Peyer's patch (tissue), 4 donors: Measurements from ENCODE around the gene CLP1. TPM values are rescaled to one million over a fixed set of nuclear protein-coding genes. Genes with fewer than 3 reads are reported as not detected.

Source experiments
- DNase-seq, 3 donors: peaks; one replicate each; pipeline ENCODE4 v3.0.0-alpha.2; 2017 to 2019
- H3K27ac ChIP-seq, 4 donors: fragments of 200-600 bp; sonication (generic); one replicate each; pipeline ENCODE4 v1.5.1; 2016 to 2019
- H3K27me3 ChIP-seq, 2 donors: fragments of 200-600 bp; sonication (generic); one replicate each; pipeline ENCODE4 v1.5.1; 2019
- H3K36me3 ChIP-seq, 3 donors: fragments of 200-600 bp; sonication (generic); one replicate each; pipeline ENCODE4 v1.5.1; 2016 to 2019
- H3K4me1 ChIP-seq, 4 donors: fragments of 200-600 bp; sonication (generic); one replicate each; pipeline ENCODE4 v1.5.1; 2016 to 2019
- H3K4me3 ChIP-seq, 4 donors: fragments of 200-600 bp; sonication (generic); 1 replicate in 3 of 4; 2 replicates in 1 of 4; pipeline ENCODE4 v1.5.1; 2016 to 2019; ENCODE audit warnings: mild to moderate bottlenecking in 1 of 4
- H3K9me3 ChIP-seq, 4 donors: fragments of 200-600 bp; sonication (generic); one replicate each; pipeline ENCODE4 v1.5.1; 2016 to 2019; ENCODE audit warnings: mild to moderate bottlenecking in 1 of 4
- CTCF ChIP-seq, 6 experiments: fragments of 450-650 bp in 4 of 6; fragments of 200-600 bp in 2 of 6; sonication (generic) in 1 of 6; IDR thresholded peaks; one replicate each; pipeline ENCODE4 v1.5.1; 2017 to 2019; ENCODE audit warnings: antibody characterized with exemption in 6 of 6, mild to moderate bottlenecking in 3 of 6, moderate library complexity in 1 of 6
- POLR2A ChIP-seq, 2 donors: fragments of 450-650 bp; IDR thresholded peaks; one replicate each; pipeline ENCODE4 v1.5.1; 2017; ENCODE audit warnings: antibody characterized with exemption in 2 of 2, mild to moderate bottlenecking in 2 of 2, moderate library complexity in 2 of 2
- total RNA-seq, 4 donors: library from RNA; depleted of rRNA; stranded (reverse); fragments of >200 nt; gene quantifications; one replicate each; pipeline ENCODE4 v1.1.0, GENCODE V29; 2016

The CLP1 gene
- total RNA-seq, 4 donors from 2014 or later: 9.1 to 16.1 (median 12.8) TPM

GRCh38 chr11:57630171-57630570 is 27.4 kb upstream of the CLP1 start:
- no peaks in the 10 kb centered on the region for H3K4me1 ChIP-seq
- H3K27me3 ChIP-seq: no peaks in the 10 kb centered on the region
- H3K27ac ChIP-seq: no peak overlapping the region
- no peaks in the 10 kb centered on the region for H3K36me3 ChIP-seq
- DNase-seq: no peak
- H3K4me3 ChIP-seq: no peak overlapping the region
- H3K9me3 ChIP-seq: no peaks in the 10 kb centered on the region
- no peak for TF ChIP-seq POLR2A (IDR thresholded peaks at IDR 0.05)
- TF ChIP-seq CTCF (IDR thresholded peaks at IDR 0.05): no peak

- no peak for DNase-seq
- H3K9me3 ChIP-seq: no peaks in the 10 kb centered on the region
- no peak overlapping the region for H3K27ac ChIP-seq
- TF ChIP-seq CTCF (IDR thresholded peaks at IDR 0.05) (no peak), POLR2A (IDR thresholded peaks at IDR 0.05) (no peak)
- no peaks in the 10 kb centered on the region for H3K27me3 ChIP-seq
- no peaks in the 10 kb centered on the region for H3K36me3 ChIP-seq
- H3K4me3 ChIP-seq: no peak overlapping the region
- H3K4me1 ChIP-seq: no peaks in the 10 kb centered on the region
These were observed 25.4 kb upstream of the CLP1 start for GRCh38 chr11:57632116-57632515.

- Histone ChIP-seq H3K27ac (no peak overlapping the region), H3K36me3 (no peaks in the 10 kb centered on the region), H3K4me1 (peaks cover 0 to 7% (median 0%) of the 10 kb centered on the region in 4 donors), H3K4me3 (no peak overlapping the region), H3K9me3 (no peaks in the 10 kb centered on the region), H3K27me3 (no peaks in the 10 kb centered on the region)
- TF ChIP-seq CTCF (IDR thresholded peaks at IDR 0.05) (no peak), POLR2A (IDR thresholded peaks at IDR 0.05) (no peak)
- DNase-seq: no peak
These were observed 24.0 kb upstream of the CLP1 start for GRCh38 chr11:57633394-57634070.

GRCh38 chr11:57634311-57634710 is 23.3 kb upstream of the CLP1 start:
- Histone ChIP-seq H3K4me1 (peaks cover 0 to 9% (median 3%) of the 10 kb centered on the region in 4 donors), H3K27ac (no peak overlapping the region), H3K4me3 (no peak overlapping the region), H3K36me3 (no peaks in the 10 kb centered on the region), H3K27me3 (no peaks in the 10 kb centered on the region), H3K9me3 (no peaks in the 10 kb centered on the region)
- no peak for TF ChIP-seq CTCF (IDR thresholded peaks at IDR 0.05)
- TF ChIP-seq POLR2A (IDR thresholded peaks at IDR 0.05): no peak
- no peak for DNase-seq

GRCh38 chr11:57635246-57635645 is 22.3 kb upstream of the CLP1 start:
- H3K9me3 ChIP-seq: no peaks in the 10 kb centered on the region

More at GRCh38 chr11:57635246-57635645, 22.3 kb upstream of the CLP1 start:
- Histone ChIP-seq H3K27ac (no peak overlapping the region), H3K27me3 (no peaks in the 10 kb centered on the region), H3K4me3 (no peak overlapping the region), H3K4me1 (peaks cover 0 to 15% (median 6%) of the 10 kb centered on the region in 4 donors), H3K36me3 (no peaks in the 10 kb centered on the region)
- no peak for TF ChIP-seq CTCF (IDR thresholded peaks at IDR 0.05)
- no peak for TF ChIP-seq POLR2A (IDR thresholded peaks at IDR 0.05)
- DNase-seq: no peak
